IMR-90 (cell line): ENCODE results near the gene MPPED2. TPM values are rescaled to one million over a fixed set of nuclear protein-coding genes. Genes with fewer than 3 reads are reported as not detected.

ENCODE experiments used
- ATAC-seq: fragments of 200-7000 bp; cut with Tn5 transposase; 2 replicates; pipeline ENCODE4 v1.9.1; 2020; ENCODE audit warnings: low read depth, mild to moderate bottlenecking, moderate library complexity
- BruUV-seq: library from RNA; stranded (reverse); fragments of 400-500 nt; replicated peaks from 2 replicates; lab custom pipeline; 2021; lab: Mats Ljungman, UMichigan
- CTCF ChIA-PET: fragments of 300-600 bp; formaldehyde crosslinking; extraction: SDS; loops from one replicate; lab custom pipeline; 2021; ENCODE audit warnings: antibody characterized with exemption; lab: Yijun Ruan, JAX
- POLR2A ChIA-PET: fragments of 300-600 bp; sonication (Branson Sonifier 250); formaldehyde crosslinking; loops from one replicate; lab custom pipeline; 2022; ENCODE audit warnings: antibody characterized with exemption; ENCODE audit not compliant: unreplicated experiment; lab: Charles Lee
- DNase-seq: peaks from one replicate; pipeline ENCODE4 v3.0.0; 2013
- H2AFZ ChIP-seq: replicated peaks from 2 replicates; pipeline ENCODE3; 2013; ENCODE audit warnings: low read length, mild to moderate bottlenecking; ENCODE audit not compliant: poor library complexity
- H2AK5ac ChIP-seq: 2 replicates; pipeline ENCODE4 v1.6.1; 2013; ENCODE audit warnings: low read depth, low read length, inconsistent platforms
- H2AK9ac ChIP-seq: replicated peaks from 2 replicates; pipeline ENCODE3; 2013; ENCODE audit warnings: mild to moderate bottlenecking, low read depth, low read length, moderate library complexity; ENCODE audit not compliant: poor library complexity
- H2BK120ac ChIP-seq: 2 replicates; pipeline ENCODE4 v1.6.1; 2013; ENCODE audit warnings: low read depth, low read length, inconsistent platforms
- H2BK15ac ChIP-seq: 3 replicates; pipeline ENCODE4 v1.6.1; 2013; ENCODE audit warnings: low read depth, low read length, inconsistent platforms
- H2BK20ac ChIP-seq: 2 replicates; pipeline ENCODE4 v1.6.1; 2013; ENCODE audit warnings: low read depth, mild to moderate bottlenecking, inconsistent platforms, low read length, moderate library complexity
- H2BK5ac ChIP-seq: 2 replicates; pipeline ENCODE4 v1.6.1; 2013; ENCODE audit warnings: mild to moderate bottlenecking, low read depth, low read length, inconsistent platforms; ENCODE audit not compliant: poor library complexity, severe bottlenecking
- H3K14ac ChIP-seq: replicated peaks from 2 replicates; pipeline ENCODE4 v1.6.1; 2013; ENCODE audit warnings: low read depth, low read length, inconsistent platforms
- H3K18ac ChIP-seq: 2 replicates; pipeline ENCODE4 v1.6.1; 2013; ENCODE audit warnings: low read depth, low read length, control low read depth
- H3K23ac ChIP-seq: 2 replicates; pipeline ENCODE4 v1.6.1; 2013; ENCODE audit warnings: low read depth, low read length, inconsistent platforms
- H3K27ac ChIP-seq: 2 replicates; pipeline ENCODE4 v1.5.1; 2013; ENCODE audit warnings: mild to moderate bottlenecking, control low read depth, low read length; ENCODE audit not compliant: insufficient read depth
- H3K27me3 ChIP-seq: 2 replicates; pipeline ENCODE4 v1.6.1; 2013; ENCODE audit warnings: low read length; ENCODE audit not compliant: control insufficient read depth, insufficient read depth
- H3K36me3 ChIP-seq: 2 replicates; pipeline ENCODE4 v1.6.1; 2013; ENCODE audit warnings: low read length, mixed read lengths; ENCODE audit not compliant: control insufficient read depth, insufficient read depth
- H3K4ac ChIP-seq: 2 replicates; pipeline ENCODE4 v1.6.1; 2013; ENCODE audit warnings: low read depth, low read length, inconsistent platforms
- H3K4me1 ChIP-seq: 2 replicates; pipeline ENCODE4 v1.6.1; 2013; ENCODE audit warnings: low read length, mixed read lengths; ENCODE audit not compliant: control insufficient read depth, insufficient read depth
- H3K4me2 ChIP-seq: 2 replicates; pipeline ENCODE4 v1.6.1; 2013; ENCODE audit warnings: low read depth, mild to moderate bottlenecking, control low read depth, low read length, moderate library complexity
- H3K4me3 ChIP-seq: 2 replicates; pipeline ENCODE4 v1.5.1; 2013; ENCODE audit warnings: low read depth, mild to moderate bottlenecking, control low read depth, low read length, moderate library complexity; ENCODE audit not compliant: insufficient read depth
- H3K56ac ChIP-seq: 2 replicates; pipeline ENCODE4 v1.6.1; 2013; ENCODE audit warnings: low read length, inconsistent platforms; ENCODE audit not compliant: insufficient read depth; ENCODE audit errors: extremely low read depth
- H3K79me1 ChIP-seq, 2 experiments: 2 replicates each; pipeline ENCODE4 v1.6.1; 2013; ENCODE audit warnings: low read length in 2 of 2, inconsistent platforms in 1 of 2, low read depth in 1 of 2
- H3K9ac ChIP-seq: 2 replicates; pipeline ENCODE4 v1.6.1; 2013; ENCODE audit warnings: low read depth, low read length, control low read depth
- H3K9me1 ChIP-seq: 2 replicates; pipeline ENCODE4 v1.6.1; 2013; ENCODE audit warnings: low read length, inconsistent platforms; ENCODE audit not compliant: insufficient read depth
- H3K9me3 ChIP-seq: 2 replicates; pipeline ENCODE4 v1.6.1; 2013; ENCODE audit warnings: low read length; ENCODE audit not compliant: control insufficient read depth, insufficient read depth
- H4K20me1 ChIP-seq: 2 replicates; pipeline ENCODE4 v1.6.1; 2013; ENCODE audit warnings: low read length, inconsistent platforms; ENCODE audit not compliant: insufficient read depth
- H4K5ac ChIP-seq: 2 replicates; pipeline ENCODE4 v1.6.1; 2013; ENCODE audit warnings: mild to moderate bottlenecking, low read depth, low read length, control low read depth
- H4K8ac ChIP-seq, 2 experiments: 2 replicates each; pipeline ENCODE4 v1.6.1; 2013; ENCODE audit warnings: low read depth in 2 of 2, low read length in 2 of 2, control low read depth in 1 of 2, inconsistent platforms in 1 of 2
- H4K91ac ChIP-seq: 2 replicates; pipeline ENCODE4 v1.6.1; 2013; ENCODE audit warnings: low read depth, low read length, inconsistent platforms; ENCODE audit not compliant: insufficient read depth
- FOS ChIP-seq: fragments of 150-350 bp; IDR thresholded peaks from 2 replicates; pipeline ENCODE4 v1.6.1; 2016; ENCODE audit warnings: low read depth, low read length
- MAZ ChIP-seq: IDR thresholded peaks from 2 replicates; pipeline ENCODE4 v1.6.1; 2012; ENCODE audit warnings: low read depth, mild to moderate bottlenecking, low read length, improper control_type of control experiment, moderate library complexity, borderline replicate concordance
- MXI1 ChIP-seq: IDR thresholded peaks from 2 replicates; pipeline ENCODE4 v1.6.1; 2012; ENCODE audit warnings: low read depth, mild to moderate bottlenecking, low read length, moderate library complexity, borderline replicate concordance
- RFX5 ChIP-seq: IDR thresholded peaks from 2 replicates; pipeline ENCODE4 v1.8.0; 2012; ENCODE audit warnings: low read depth, mild to moderate bottlenecking, low read length, moderate library complexity
- SMC3 ChIP-seq: fragments of 150-350 bp; IDR thresholded peaks from 2 replicates; pipeline ENCODE4 v1.6.1; 2016; ENCODE audit warnings: low read depth, mild to moderate bottlenecking, antibody characterized with exemption, low read length, moderate library complexity
- whole genome bisulfite sequencing, 2 experiments: methylation state at CpG; one replicate each; pipeline versions ENCODE4 v1.1.5 to v1.1.7; 2013; ENCODE audit warnings: missing lambda C conversion rate in 2 of 2; ENCODE audit not compliant: insufficient read length in 1 of 2; ENCODE audit errors: extremely low coverage in 2 of 2; 5-methylcytosine and 5-hydroxymethylcytosine counted together
- dilution Hi-C: fragments of 300-500 bp; cut with HindIII; formaldehyde crosslinking; loops from one replicate; pipeline ENCODE4 v1.14.3; 2018; ENCODE audit warnings: low sequenced_read_pairs; ENCODE audit not compliant: unreplicated experiment
- in situ Hi-C: fragments of 300-500 bp; cut with MboI; formaldehyde crosslinking; loops from 3 replicates; pipeline ENCODE4 v1.14.3; 2019; ENCODE audit warnings: low sequenced_read_pairs, inconsistent platforms, mixed read lengths
- intact Hi-C: fragments of 100-400 bp; cut with micrococcal nuclease; formaldehyde crosslinking; loops from 2 replicates; pipeline ENCODE4 v1.10.0; 2022
- polyA plus RNA-seq, 3 experiments: library from polyadenylated mRNA; depleted of rRNA; stranded (reverse); fragments of >200 nt; gene quantifications; 2 replicates each; pipeline ENCODE4 v1.2.3, GENCODE V29; 2012; ENCODE audit warnings: low replicate concordance in 1 of 3
- total RNA-seq: library from RNA; depleted of rRNA; stranded (reverse); fragments of >200 nt; gene quantifications from 2 replicates; pipeline ENCODE4 v1.2.3, GENCODE V29; 2012

The MPPED2 gene
- total and polyA plus RNA-seq, 2 of the 4 experiments (the other 2 are of a cell fraction) = 0.10 TPM; not detected in 1

GRCh38 chr11:30414244-30414643 is 171.9 kb downstream of the MPPED2 start:
- intact Hi-C loops (no loop called here), dilution Hi-C loops (no loop called here)

More at GRCh38 chr11:30414244-30414643, 171.9 kb downstream of the MPPED2 start:
- Histone ChIP-seq H4K8ac (no peak overlapping the region), H2BK20ac (no peak overlapping the region), H3K4ac (no peak overlapping the region), H2AK9ac (no peak overlapping the region), H3K27me3 (no peaks in the 10 kb centered on the region), H3K18ac (no peak overlapping the region), H3K9me3 (no peaks in the 10 kb centered on the region), H4K5ac (no peak overlapping the region), H2BK15ac (no peak overlapping the region), H2BK120ac (no peak overlapping the region), H3K79me1 (no peaks in the 10 kb centered on the region), H3K36me3 (no peaks in the 10 kb centered on the region), H3K4me3 (no peak overlapping the region), H3K56ac (no peak overlapping the region), H3K14ac (no peak overlapping the region), H3K4me2 (no peak overlapping the region), H2AK5ac (no peak overlapping the region), H3K4me1 (no peaks in the 10 kb centered on the region), H2AFZ (no peak overlapping the region), H3K9ac (no peak overlapping the region), H3K23ac (no peak overlapping the region), H4K91ac (no peak overlapping the region), H4K20me1 (no peaks in the 10 kb centered on the region), H3K9me1 (no peaks in the 10 kb centered on the region), H2BK5ac (no peak overlapping the region), H3K27ac (no peak overlapping the region)
- ATAC-seq = no peak
- ChIA-PET POLR2A (no interaction called here), CTCF (no interaction called here)
- no peak for TF ChIP-seq RFX5
- TF ChIP-seq SMC3 = no peak
- no peak for TF ChIP-seq MAZ
- TF ChIP-seq MXI1 = no peak
- no peak for TF ChIP-seq FOS
- DNase-seq = no peak
- in situ Hi-C loops = no loop called here
- no TSS peak for BruUV-seq
- WGBS, 2 experiments = 81% methylated on average over 3 of the region's 5 CpGs; no CpG with 5 or more reads in 1 of the 2 experiments
